HFFc6 (cell line): ENCODE measurements around the gene FSTL1. TPM values are rescaled to one million over a fixed set of nuclear protein-coding genes. Genes with fewer than 3 reads are reported as not detected.

Experiments
- DNase-seq: peaks from one replicate; pipeline ENCODE4 v3.0.0-alpha.2; 2018
- H3K27ac Mint-ChIP-seq: 2 replicates; pipeline ENCODE4 v1.8.0; 2020; ENCODE audit warnings: mild to moderate bottlenecking, mixed read lengths
- H3K27me3 Mint-ChIP-seq: 2 replicates; pipeline ENCODE4 v1.8.0; 2021; ENCODE audit warnings: mild to moderate bottlenecking, moderate library complexity, mixed read lengths; ENCODE audit not compliant: insufficient read depth
- H3K36me3 Mint-ChIP-seq: 2 replicates; pipeline ENCODE4 v1.8.0; 2021; ENCODE audit warnings: low read depth, mixed read lengths
- H3K4me1 Mint-ChIP-seq: 2 replicates; pipeline ENCODE4 v1.8.0; 2020; ENCODE audit warnings: low read depth, mixed read lengths
- H3K4me3 Mint-ChIP-seq: 2 replicates; pipeline ENCODE4 v1.8.0; 2020; ENCODE audit warnings: mild to moderate bottlenecking, moderate library complexity, mixed read lengths
- H3K9me3 Mint-ChIP-seq: 2 replicates; pipeline ENCODE4 v1.8.0; 2020; ENCODE audit warnings: mild to moderate bottlenecking, mixed read lengths
- CTCF ChIP-seq: fragments of 200-600 bp; sonication (generic); IDR thresholded peaks from 2 replicates; pipeline ENCODE4 v1.5.0; 2021; ENCODE audit warnings: antibody characterized with exemption, mild to moderate bottlenecking
- total RNA-seq, 6 experiments: library from RNA; stranded (reverse); fragmentation: NEBNext Ultra II Directional; extraction: Animal tissue kit (Norgen Biotek cat#: 25700); gene quantifications; 2 replicates in 1 of 6; 3 replicates in 5 of 6; pipeline ENCODE4 v1.2.3, GENCODE V29; 2021

The FSTL1 gene
- total RNA-seq, 6 experiments from 2014 or later: 1,595 to 1,958 (median 1,726) TPM

GRCh38 chr3:120370463-120370862 lies 80.3 kb downstream of the FSTL1 start:
- H3K36me3 Mint-ChIP-seq: no peaks in the 10 kb centered on the region
- H3K4me3 Mint-ChIP-seq: no peak overlapping the region
- H3K27ac Mint-ChIP-seq: no peak overlapping the region
- DNase-seq: no peak
- H3K4me1 Mint-ChIP-seq: no peaks in the 10 kb centered on the region
- TF ChIP-seq CTCF: no peak
- no peaks in the 10 kb centered on the region for H3K9me3 Mint-ChIP-seq
- peaks cover 24% of the 10 kb centered on the region for H3K27me3 Mint-ChIP-seq

- Mint-ChIP-seq H3K9me3 (no peaks in the 10 kb centered on the region), H3K4me3 (no peak overlapping the region), H3K4me1 (peaks cover 10% of the 10 kb centered on the region), H3K27ac (no peak overlapping the region), H3K27me3 (peaks cover 26% of the 10 kb centered on the region), H3K36me3 (no peaks in the 10 kb centered on the region)
- no peak for DNase-seq
- TF ChIP-seq CTCF: no peak
These were observed 81.7 kb downstream of the FSTL1 start for GRCh38 chr3:120369037-120369467.

- Mint-ChIP-seq H3K27me3 (peaks cover 26% of the 10 kb centered on the region), H3K4me3 (no peak overlapping the region), H3K36me3 (no peaks in the 10 kb centered on the region), H3K27ac (no peak overlapping the region), H3K4me1 (peaks cover 10% of the 10 kb centered on the region), H3K9me3 (no peaks in the 10 kb centered on the region)
- DNase-seq: no peak
- no peak for TF ChIP-seq CTCF
These were observed 82.6 kb downstream of the FSTL1 start for GRCh38 chr3:120368172-120368571.

GRCh38 chr3:120364821-120365220 lies 86.0 kb downstream of the FSTL1 start:
- Mint-ChIP-seq H3K27ac (no peak overlapping the region), H3K9me3 (no peaks in the 10 kb centered on the region), H3K36me3 (no peaks in the 10 kb centered on the region), H3K4me3 (no peak overlapping the region), H3K27me3 (peaks cover 43% of the 10 kb centered on the region), H3K4me1 (peaks cover 10% of the 10 kb centered on the region)
- TF ChIP-seq CTCF: no peak
- DNase-seq: peak; percentile 33

GRCh38 chr3:120364101-120364500 lies 86.7 kb downstream of the FSTL1 start:
- Mint-ChIP-seq H3K27me3 (peaks cover 43% of the 10 kb centered on the region), H3K4me1 (peaks cover 10% of the 10 kb centered on the region), H3K4me3 (no peak overlapping the region), H3K9me3 (no peaks in the 10 kb centered on the region), H3K36me3 (no peaks in the 10 kb centered on the region), H3K27ac (no peak overlapping the region)
- no peak for DNase-seq
- no peak for TF ChIP-seq CTCF

- Mint-ChIP-seq H3K27ac (no peak overlapping the region), H3K27me3 (peaks cover 40% of the 10 kb centered on the region), H3K36me3 (no peaks in the 10 kb centered on the region), H3K4me1 (no peaks in the 10 kb centered on the region), H3K9me3 (no peaks in the 10 kb centered on the region), H3K4me3 (no peak overlapping the region)
- TF ChIP-seq CTCF: no peak
- DNase-seq: no peak
These were observed 93.0 kb downstream of the FSTL1 start for GRCh38 chr3:120357807-120358206.
